ENCODE measurements around the gene FASLG. TPM values are rescaled to one million over a fixed set of nuclear protein-coding genes. Genes with fewer than 3 reads are reported as not detected.
A peak's percentile ranks its signal among the peaks of the same experiment; 100 is the strongest.

FASLG gene
- total RNA-seq, 2 experiments from 2014 or later = 4.5 to 4.6 TPM

- Mint-ChIP-seq H3K27me3 (peaks cover 5% of the 10 kb centered on the region), H3K27ac (no peak overlapping the region), H3K4me3 (no peak overlapping the region), H3K36me3 (peaks cover 13% of the 10 kb centered on the region), H3K4me1 (peaks cover 42% of the 10 kb centered on the region), H3K9me3 (peaks cover 2% of the 10 kb centered on the region)
- POLR2A ChIA-PET = no interaction called here
- no peak for ATAC-seq (ENCODE audit: low read depth)
- DNase-seq = no peak
These were observed 8.3 kb upstream of the FASLG start for GRCh38 chr1:172650474-172651193.

- POLR2A ChIA-PET = no interaction called here
- no peak overlapping the region for H3K27ac Mint-ChIP-seq
These were observed 5.7 kb upstream of the FASLG start for GRCh38 chr1:172653015-172653709.

DNA sequence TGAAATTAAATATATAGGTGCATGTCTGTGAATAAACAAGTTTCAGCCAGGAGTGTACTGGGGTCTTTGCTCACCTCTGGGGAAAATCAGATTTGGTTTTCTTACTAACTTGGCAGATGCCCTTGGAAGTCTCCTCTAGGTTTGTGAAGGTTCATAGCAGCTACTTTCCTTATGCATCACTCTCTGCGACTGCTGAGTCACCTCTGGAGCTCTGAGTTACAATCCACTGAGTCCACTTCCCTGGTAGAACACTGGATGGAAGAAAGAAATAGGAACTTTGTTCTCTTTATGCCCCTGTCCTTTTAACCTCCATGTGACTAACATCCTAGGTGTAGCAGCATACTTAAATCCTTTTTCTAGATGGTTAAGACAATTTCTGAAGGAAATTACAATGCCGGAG, 4.4 kb upstream of the FASLG start:
- peaks cover 32% of the 10 kb centered on the region for H3K4me1 Mint-ChIP-seq
- POLR2A ChIA-PET = no interaction called here
- H3K27ac Mint-ChIP-seq = no peak overlapping the region
- DNase-seq (no peak), ATAC-seq (ENCODE audit: low read depth) (no peak)
- peaks cover 9% of the 10 kb centered on the region for H3K36me3 Mint-ChIP-seq
- H3K4me3 Mint-ChIP-seq = no peak overlapping the region
- peaks cover 2% of the 10 kb centered on the region for H3K9me3 Mint-ChIP-seq
- H3K27me3 Mint-ChIP-seq = peaks cover 5% of the 10 kb centered on the region

More at GRCh38 chr1:172653015-172653709, 5.7 kb upstream of the FASLG start:
- H3K4me1 Mint-ChIP-seq = peaks cover 24% of the 10 kb centered on the region
- H3K27me3 Mint-ChIP-seq = peaks cover 5% of the 10 kb centered on the region
- peaks cover 2% of the 10 kb centered on the region for H3K9me3 Mint-ChIP-seq
- no peak for ATAC-seq (ENCODE audit: low read depth)
- no peak overlapping the region for H3K4me3 Mint-ChIP-seq
- H3K36me3 Mint-ChIP-seq = peaks cover 13% of the 10 kb centered on the region
- DNase-seq = no peak

DNA sequence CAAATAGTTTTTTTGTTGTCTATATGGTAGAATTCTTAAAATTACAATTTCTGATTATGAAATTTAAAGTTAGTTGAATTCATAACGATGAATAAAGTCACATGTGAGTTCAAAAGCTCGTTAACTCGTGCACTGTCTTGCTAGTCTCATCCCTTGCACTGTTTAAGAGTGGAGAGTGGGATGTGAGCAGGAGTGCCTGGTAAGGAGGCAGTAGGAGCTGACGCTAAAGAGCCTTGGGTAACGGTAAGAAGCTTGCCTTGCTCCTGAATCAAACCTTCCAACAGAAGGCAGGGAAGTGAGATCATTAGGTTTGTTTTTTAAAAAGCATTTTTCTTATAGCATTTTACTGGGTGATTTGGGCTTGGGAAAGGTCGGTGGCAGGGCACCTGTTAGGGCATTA, 2.3 kb upstream of the FASLG start:
- no peak overlapping the region for H3K4me3 Mint-ChIP-seq

DNA sequence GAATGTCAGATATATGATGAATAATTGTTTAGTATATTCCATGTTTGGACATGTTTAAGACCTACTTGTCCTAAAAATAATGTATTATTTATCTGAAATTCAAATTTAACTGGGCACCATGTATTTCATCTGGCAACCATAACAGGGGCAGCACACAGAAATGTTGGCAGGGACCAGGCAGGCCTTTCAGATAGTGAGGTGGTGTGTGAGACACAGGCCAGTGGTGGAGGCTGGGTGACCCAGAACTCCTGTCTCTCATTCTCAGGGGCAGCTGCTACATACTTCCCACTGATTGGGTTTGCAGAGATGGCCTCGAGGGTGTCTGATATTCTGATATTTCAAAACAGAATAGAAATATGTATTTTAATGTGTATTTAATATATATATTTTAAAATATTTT, 1.3 kb upstream of the FASLG start:
- Mint-ChIP-seq H3K9me3 (no peaks in the 10 kb centered on the region), H3K4me3 (no peak overlapping the region), H3K27me3 (peaks cover 5% of the 10 kb centered on the region), H3K36me3 (peaks cover 7% of the 10 kb centered on the region), H3K4me1 (peaks cover 53% of the 10 kb centered on the region), H3K27ac (no peak overlapping the region)
- DNase-seq = no peak
- ATAC-seq (ENCODE audit: low read depth) = no peak
- POLR2A ChIA-PET = interaction anchor here (1.6 to 1.8 kb wide), 2 partner anchors 17 to 30 kb away, joined by 4 to 5 read pairs; no protein-coding TSS in a partner anchor

More for the DNA sequence above, 2.3 kb upstream of the FASLG start:
- ATAC-seq (ENCODE audit: low read depth) = no peak
- no peaks in the 10 kb centered on the region for H3K9me3 Mint-ChIP-seq
- peaks cover 7% of the 10 kb centered on the region for H3K36me3 Mint-ChIP-seq
- POLR2A ChIA-PET = interaction anchor here (0.6 kb wide), 1 partner anchor 124 kb away, joined by 3 read pairs; no protein-coding TSS in a partner anchor
- H3K27ac Mint-ChIP-seq = no peak overlapping the region
- H3K27me3 Mint-ChIP-seq = peaks cover 5% of the 10 kb centered on the region
- DNase-seq = no peak
- H3K4me1 Mint-ChIP-seq = peaks cover 47% of the 10 kb centered on the region

- POLR2A ChIA-PET = interaction anchor here (0.7 to 2.1 kb wide), 6 partner anchors 9 to 65 kb away, joined by 3 to 5 read pairs (median 4); no protein-coding TSS in a partner anchor
- H3K4me3 Mint-ChIP-seq = peak overlapping the region; percentile 81
- peak overlapping the region; percentile 66 for H3K27ac Mint-ChIP-seq
- H3K36me3 Mint-ChIP-seq = peaks cover 32% of the 10 kb centered on the region
- H3K27me3 Mint-ChIP-seq = no peaks in the 10 kb centered on the region
- H3K9me3 Mint-ChIP-seq = peaks cover 7% of the 10 kb centered on the region
- peaks cover 56% of the 10 kb centered on the region for H3K4me1 Mint-ChIP-seq
- DNase-seq = no peak
- no peak for ATAC-seq (ENCODE audit: low read depth)
These were observed 2.2 kb downstream of the FASLG start for GRCh38 chr1:172661107-172661506.

GRCh38 chr1:172662464-172663109, 3.7 kb downstream of the FASLG start:
- H3K4me3 Mint-ChIP-seq = peak overlapping the region; percentile 73
- peak; percentile 83 for ATAC-seq (ENCODE audit: low read depth)
- H3K27me3 Mint-ChIP-seq = no peaks in the 10 kb centered on the region
- POLR2A ChIA-PET = interaction anchor here (0.6 to 2.8 kb wide), 5 partner anchors 11 to 67 kb away, joined by 3 to 7 read pairs (median 4); no protein-coding TSS in a partner anchor
- peaks cover 7% of the 10 kb centered on the region for H3K9me3 Mint-ChIP-seq
- peak; percentile 81 for DNase-seq
- peaks cover 60% of the 10 kb centered on the region for H3K4me1 Mint-ChIP-seq
- H3K36me3 Mint-ChIP-seq = peaks cover 43% of the 10 kb centered on the region
- peak overlapping the region; percentile 74 for H3K27ac Mint-ChIP-seq

- H3K9me3 Mint-ChIP-seq = peaks cover 9% of the 10 kb centered on the region
- peaks cover 62% of the 10 kb centered on the region for H3K4me1 Mint-ChIP-seq
- DNase-seq (no peak), ATAC-seq (ENCODE audit: low read depth) (no peak)
- H3K27ac Mint-ChIP-seq = peak overlapping the region; percentile 74
- peak overlapping the region; percentile 73 for H3K4me3 Mint-ChIP-seq
- no peaks in the 10 kb centered on the region for H3K27me3 Mint-ChIP-seq
- POLR2A ChIA-PET = interaction anchor here (0.8 to 2.8 kb wide), 2 partner anchors 26 to 35 kb away, joined by 3 to 7 read pairs; no protein-coding TSS in a partner anchor
- peaks cover 52% of the 10 kb centered on the region for H3K36me3 Mint-ChIP-seq
These were observed 4.8 kb downstream of the FASLG start for GRCh38 chr1:172663732-172664131.

DNA sequence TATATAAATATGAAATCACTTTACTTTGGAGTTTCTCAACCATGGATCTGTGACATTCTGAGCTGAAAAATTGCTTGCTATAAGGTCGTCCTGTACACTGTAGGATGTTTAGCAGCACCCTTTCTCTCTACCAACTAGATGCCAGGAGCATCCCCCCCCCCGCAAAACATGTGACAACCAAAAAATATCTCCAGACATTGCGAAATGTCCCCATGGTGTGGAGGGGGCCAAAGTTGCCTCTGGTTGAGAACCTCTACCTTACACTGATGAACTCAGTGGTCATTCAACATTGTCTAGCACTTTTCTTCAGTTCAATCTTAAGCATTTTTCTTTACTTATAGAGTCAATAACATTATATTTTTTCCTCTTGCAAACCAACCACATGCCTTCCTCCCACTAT, 9.2 kb downstream of the FASLG start:
- Mint-ChIP-seq H3K27me3 (no peaks in the 10 kb centered on the region), H3K27ac (no peak overlapping the region)
- POLR2A ChIA-PET = no interaction called here

GRCh38 chr1:172669011-172669410, 10.1 kb downstream of the FASLG start:
- H3K27me3 Mint-ChIP-seq = no peaks in the 10 kb centered on the region
- no peak for ATAC-seq (ENCODE audit: low read depth)
- peak overlapping the region; percentile 15 for H3K27ac Mint-ChIP-seq
- peaks cover 8% of the 10 kb centered on the region for H3K9me3 Mint-ChIP-seq
- no peak for DNase-seq
- no peak overlapping the region for H3K4me3 Mint-ChIP-seq
- POLR2A ChIA-PET = no interaction called here
- peaks cover 50% of the 10 kb centered on the region for H3K36me3 Mint-ChIP-seq
- H3K4me1 Mint-ChIP-seq = peaks cover 55% of the 10 kb centered on the region

More for the DNA sequence above, 9.2 kb downstream of the FASLG start:
- H3K9me3 Mint-ChIP-seq = peaks cover 9% of the 10 kb centered on the region
- no peak for ATAC-seq (ENCODE audit: low read depth)
- peaks cover 58% of the 10 kb centered on the region for H3K4me1 Mint-ChIP-seq
- H3K36me3 Mint-ChIP-seq = peaks cover 56% of the 10 kb centered on the region
- DNase-seq = no peak
- H3K4me3 Mint-ChIP-seq = no peak overlapping the region

- H3K4me1 Mint-ChIP-seq = peaks cover 62% of the 10 kb centered on the region
- peak overlapping the region; percentile 46 for H3K4me3 Mint-ChIP-seq
- peak; percentile 42 for ATAC-seq (ENCODE audit: low read depth)
- peak overlapping the region; percentile 76 for H3K27ac Mint-ChIP-seq
- H3K9me3 Mint-ChIP-seq = peaks cover 3% of the 10 kb centered on the region
- DNase-seq = no peak
- POLR2A ChIA-PET = interaction anchor here (0.7 to 1.8 kb wide), 11 partner anchors 9 to 521 kb away, joined by 3 to 7 read pairs (median 3); partner anchors contain the start of gene FASLG
- H3K27me3 Mint-ChIP-seq = no peaks in the 10 kb centered on the region
- peaks cover 36% of the 10 kb centered on the region for H3K36me3 Mint-ChIP-seq
These were observed 11.4 kb downstream of the FASLG start for GRCh38 chr1:172670316-172670715.

- ATAC-seq (ENCODE audit: low read depth) = peak; percentile 80
- H3K27ac Mint-ChIP-seq = peak overlapping the region; percentile 80
- peak overlapping the region; percentile 57 for H3K4me3 Mint-ChIP-seq
- peaks cover 65% of the 10 kb centered on the region for H3K4me1 Mint-ChIP-seq
- H3K9me3 Mint-ChIP-seq = peaks cover 3% of the 10 kb centered on the region
- H3K27me3 Mint-ChIP-seq = no peaks in the 10 kb centered on the region
- no peak for DNase-seq
- H3K36me3 Mint-ChIP-seq = peaks cover 32% of the 10 kb centered on the region
- POLR2A ChIA-PET = interaction anchor here (0.7 to 1.8 kb wide), 11 partner anchors 8 to 521 kb away, joined by 3 to 7 read pairs (median 3); partner anchors contain the start of gene FASLG
These were observed 11.9 kb downstream of the FASLG start for GRCh38 chr1:172670791-172671190.

DNA sequence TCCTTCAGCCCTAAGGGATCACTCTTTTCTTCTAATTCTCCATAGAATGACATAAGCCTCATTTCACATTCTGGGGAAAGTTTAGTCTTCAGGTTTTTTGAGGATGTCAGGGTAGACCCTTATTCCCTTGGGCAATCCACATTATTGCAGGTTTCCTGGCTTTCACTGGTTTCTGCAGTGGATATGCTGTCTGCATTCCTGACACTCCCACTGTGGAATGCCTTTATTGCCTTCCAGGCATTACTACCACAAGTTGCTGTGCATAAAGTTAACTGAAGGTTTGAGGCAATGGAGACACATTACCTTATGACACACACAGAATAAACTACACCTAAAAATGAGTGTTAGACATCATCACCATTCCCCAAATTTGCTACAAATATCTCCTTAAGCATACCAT, 12.7 kb downstream of the FASLG start:
- H3K27ac Mint-ChIP-seq = peak overlapping the region; percentile 4
- no peaks in the 10 kb centered on the region for H3K27me3 Mint-ChIP-seq

More for the DNA sequence above, 12.7 kb downstream of the FASLG start:
- Mint-ChIP-seq H3K9me3 (peaks cover 3% of the 10 kb centered on the region), H3K4me1 (peaks cover 66% of the 10 kb centered on the region), H3K4me3 (peak overlapping the region; percentile 9), H3K36me3 (peaks cover 24% of the 10 kb centered on the region)
- POLR2A ChIA-PET = interaction anchor here (1.8 kb wide), 1 partner anchor 26 kb away, joined by 4 read pairs; no protein-coding TSS in a partner anchor
- ATAC-seq (ENCODE audit: low read depth) (no peak), DNase-seq (no peak)

Data from activated naive CD8-positive, alpha-beta T cell treated with anti-CD3 and anti-CD28 coated beads, Interleukin-2, amount 10 ng/mL, durations not matched to agents 7 days and 5 days (primary cell).